ENCODE results near the gene TSSK3.

TSSK3 gene, protein sequence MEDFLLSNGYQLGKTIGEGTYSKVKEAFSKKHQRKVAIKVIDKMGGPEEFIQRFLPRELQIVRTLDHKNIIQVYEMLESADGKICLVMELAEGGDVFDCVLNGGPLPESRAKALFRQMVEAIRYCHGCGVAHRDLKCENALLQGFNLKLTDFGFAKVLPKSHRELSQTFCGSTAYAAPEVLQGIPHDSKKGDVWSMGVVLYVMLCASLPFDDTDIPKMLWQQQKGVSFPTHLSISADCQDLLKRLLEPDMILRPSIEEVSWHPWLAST

DNA sequence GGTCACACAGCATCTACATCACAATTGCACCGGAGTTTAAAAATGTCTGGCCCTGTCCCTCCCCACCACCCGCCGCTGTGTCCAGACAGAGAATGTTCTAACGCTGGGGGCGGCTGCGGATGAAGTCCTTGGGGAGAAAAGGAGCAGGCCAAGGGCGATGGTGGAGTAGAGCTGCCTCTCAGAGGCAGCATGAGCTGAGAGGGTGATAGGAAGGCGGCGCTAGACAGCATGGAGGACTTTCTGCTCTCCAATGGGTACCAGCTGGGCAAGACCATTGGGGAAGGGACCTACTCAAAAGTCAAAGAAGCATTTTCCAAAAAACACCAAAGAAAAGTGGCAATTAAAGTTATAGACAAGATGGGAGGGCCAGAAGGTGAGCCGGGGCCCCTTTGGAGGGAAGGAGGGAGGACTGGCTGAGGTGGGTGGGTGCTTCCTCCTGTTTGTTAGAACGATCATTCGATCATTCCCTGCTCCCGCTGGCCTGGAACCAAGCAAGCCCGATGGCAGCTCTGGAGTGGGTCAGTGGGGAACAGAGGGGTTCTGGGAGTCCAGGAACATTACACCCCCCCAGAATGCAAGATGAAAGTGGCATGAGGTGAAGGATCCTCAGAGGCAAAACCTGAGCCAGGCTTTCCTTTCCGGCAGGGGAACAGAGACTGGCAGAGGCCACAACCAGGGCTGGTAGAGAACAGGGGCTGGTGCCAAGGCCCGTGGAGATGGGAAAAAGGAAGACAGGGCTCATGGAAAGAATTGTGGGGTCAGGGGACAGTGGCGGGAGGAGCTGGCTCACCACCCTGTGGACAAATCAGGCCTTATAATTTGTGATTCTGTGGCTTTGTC is at the start of gene TSSK3, which contains the start of gene FAM229A:
TSSK3 (plus strand) TSS at position 66 of the 840 bp plus-strand sequence; CDS start at position 229, 163 bp downstream.
FAM229A (minus strand) TSS at position 12 of the 840 bp plus-strand sequence. CDS start 394 bp downstream, outside the sequence.
- peak within 1 kb of the TSS; percentile 4; the same call in 1 of the 2 replicates for H3K4me3 ChIP-seq (ENCODE audit: low read length)
- no peak for TF ChIP-seq ZNF274 (IDR thresholded peaks at IDR 0.05; ENCODE audit: low read depth, low read length)

DNA sequence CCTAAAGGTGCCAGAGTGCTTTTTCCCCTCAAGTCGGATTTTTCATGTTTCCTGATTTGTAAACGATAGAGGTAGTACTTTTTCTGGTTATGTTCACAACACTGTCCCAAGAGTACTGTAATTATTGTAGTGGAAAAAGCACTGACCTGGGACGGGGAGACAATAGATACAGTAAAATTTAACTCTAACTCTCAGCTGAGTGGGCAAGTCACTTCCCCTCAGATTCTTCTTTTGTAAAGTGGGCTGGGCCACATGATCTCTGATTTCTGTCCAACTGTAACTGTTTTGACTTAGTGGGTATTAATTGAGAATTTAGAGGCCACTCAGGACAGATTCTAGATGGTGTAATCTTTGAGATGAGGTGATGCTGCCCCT is 45.4 kb upstream of the TSSK3 start:
- no peak overlapping the region for H3K4me3 ChIP-seq (ENCODE audit: low read length)
- no peak for TF ChIP-seq ZNF274 (IDR thresholded peaks at IDR 0.05; ENCODE audit: low read depth, low read length)

DNA sequence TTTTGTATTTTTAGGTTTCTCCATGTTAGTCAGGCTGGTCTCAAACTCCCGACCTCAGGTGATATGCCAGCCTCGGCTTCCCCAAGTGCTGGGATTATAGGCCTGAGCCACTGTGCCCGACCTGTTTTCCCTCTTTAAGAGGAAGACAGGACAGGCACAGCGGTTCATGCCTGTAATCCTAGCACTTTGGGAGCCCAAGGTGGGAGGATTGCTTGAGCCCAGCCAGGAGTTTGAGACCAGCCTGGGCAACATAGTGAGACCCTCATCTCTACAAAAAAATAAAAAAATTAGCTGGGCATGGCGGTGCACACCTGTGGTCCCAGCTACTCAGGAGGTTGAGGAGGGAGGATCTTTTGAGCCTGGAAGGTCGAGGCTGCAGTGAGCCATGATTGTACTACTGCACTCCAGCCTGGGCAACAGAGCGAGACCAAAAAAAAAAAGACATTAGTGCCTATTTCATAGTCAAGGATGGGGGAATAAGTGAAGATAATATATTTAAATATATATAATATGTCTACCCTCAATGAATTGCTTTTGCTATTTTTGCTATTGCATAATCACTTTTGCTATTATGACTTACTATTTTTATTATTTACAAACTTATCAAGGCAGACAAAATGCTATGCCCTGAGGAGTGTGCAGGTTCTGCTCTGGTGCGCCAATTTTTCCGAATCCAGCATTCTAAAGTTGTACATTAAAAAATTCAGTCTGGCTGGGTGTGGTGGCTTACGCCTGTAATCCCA is 44.0 kb upstream of the TSSK3 start:
- no peak overlapping the region for H3K4me3 ChIP-seq (ENCODE audit: low read length)
- no peak for TF ChIP-seq ZNF274 (IDR thresholded peaks at IDR 0.05; ENCODE audit: low read depth, low read length)

DNA sequence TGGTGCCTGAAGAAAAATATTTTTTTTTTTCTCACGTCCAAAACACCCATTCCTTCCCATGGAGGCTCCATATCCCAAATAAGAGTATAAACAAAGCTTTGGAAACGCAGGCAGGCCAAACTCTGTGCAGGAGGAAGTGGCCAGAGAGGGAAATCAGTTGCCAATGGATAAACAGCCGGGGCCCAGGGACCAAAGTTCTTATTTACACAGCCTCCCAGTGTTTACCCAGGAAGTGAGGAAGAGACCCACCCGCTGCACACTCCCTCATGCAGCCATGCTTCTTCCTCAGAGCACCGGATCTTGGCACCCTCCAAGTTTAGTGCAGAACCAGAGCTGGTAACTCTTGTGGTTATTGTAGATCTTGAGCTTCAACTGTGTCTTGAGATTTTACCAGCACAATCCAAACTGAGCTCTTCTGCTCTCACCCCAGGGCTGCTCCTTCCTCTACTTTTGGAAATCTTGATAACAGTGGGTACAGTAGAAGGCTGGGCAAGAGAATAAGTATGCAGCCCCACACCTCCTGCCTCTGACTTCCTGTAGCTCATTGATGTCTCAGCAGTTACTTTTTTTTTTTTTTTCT is 40.5 kb upstream of the TSSK3 start:
- H3K4me3 ChIP-seq (ENCODE audit: low read length): no peak overlapping the region; the same call in 1 of the 2 replicates
- no peak for TF ChIP-seq ZNF274 (IDR thresholded peaks at IDR 0.05; ENCODE audit: low read depth, low read length)

DNA sequence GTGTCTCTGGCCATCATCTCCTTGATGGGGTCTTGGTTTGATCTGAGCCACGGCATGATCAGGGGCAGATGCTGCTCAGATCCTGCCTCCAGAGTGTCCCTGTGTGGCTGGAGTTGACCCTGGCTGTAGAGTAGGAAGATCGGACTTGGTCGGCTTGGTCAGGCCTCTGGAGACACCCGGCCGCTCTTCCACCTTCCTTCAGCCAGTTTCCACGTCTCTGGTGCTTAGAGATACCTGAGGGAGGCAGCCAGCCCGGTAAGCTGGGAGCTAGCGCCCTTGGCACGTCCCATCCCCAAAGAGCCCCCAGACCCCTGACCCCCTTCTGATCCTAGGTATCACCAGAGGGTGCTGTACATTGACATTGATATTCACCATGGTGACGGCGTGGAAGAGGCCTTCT is 35.1 kb upstream of the TSSK3 start:
- no peak overlapping the region for H3K4me3 ChIP-seq (ENCODE audit: low read length)
- no peak for TF ChIP-seq ZNF274 (IDR thresholded peaks at IDR 0.05; ENCODE audit: low read depth, low read length)

DNA sequence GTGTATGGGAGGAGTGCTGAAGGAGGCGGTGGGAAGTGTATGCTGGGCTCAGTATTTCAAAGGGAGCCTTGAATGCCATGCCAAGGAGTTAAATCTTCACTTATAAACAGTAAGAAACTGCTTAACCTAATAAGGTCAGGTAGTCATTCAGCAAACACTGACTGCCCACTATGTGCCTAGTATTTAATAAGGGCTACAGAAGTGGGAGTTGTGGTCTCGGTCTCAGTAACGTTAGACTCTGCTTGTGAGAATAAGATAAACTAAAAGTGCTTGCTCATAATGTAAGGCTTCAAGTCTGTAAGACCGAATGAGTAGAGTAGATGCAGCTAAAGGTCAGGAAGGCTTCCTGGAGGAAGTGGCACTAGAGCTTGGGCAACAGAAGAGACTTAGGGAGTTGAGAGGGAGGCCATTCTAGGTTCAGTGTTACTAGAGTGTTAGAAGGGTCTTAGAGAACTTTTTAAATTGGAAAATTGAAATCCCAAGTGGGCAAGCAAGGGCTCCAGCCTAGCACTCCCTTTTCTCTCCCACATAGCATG is 32.3 kb upstream of the TSSK3 start:
- no peak overlapping the region for H3K4me3 ChIP-seq (ENCODE audit: low read length)
- no peak for TF ChIP-seq ZNF274 (IDR thresholded peaks at IDR 0.05; ENCODE audit: low read depth, low read length)

DNA sequence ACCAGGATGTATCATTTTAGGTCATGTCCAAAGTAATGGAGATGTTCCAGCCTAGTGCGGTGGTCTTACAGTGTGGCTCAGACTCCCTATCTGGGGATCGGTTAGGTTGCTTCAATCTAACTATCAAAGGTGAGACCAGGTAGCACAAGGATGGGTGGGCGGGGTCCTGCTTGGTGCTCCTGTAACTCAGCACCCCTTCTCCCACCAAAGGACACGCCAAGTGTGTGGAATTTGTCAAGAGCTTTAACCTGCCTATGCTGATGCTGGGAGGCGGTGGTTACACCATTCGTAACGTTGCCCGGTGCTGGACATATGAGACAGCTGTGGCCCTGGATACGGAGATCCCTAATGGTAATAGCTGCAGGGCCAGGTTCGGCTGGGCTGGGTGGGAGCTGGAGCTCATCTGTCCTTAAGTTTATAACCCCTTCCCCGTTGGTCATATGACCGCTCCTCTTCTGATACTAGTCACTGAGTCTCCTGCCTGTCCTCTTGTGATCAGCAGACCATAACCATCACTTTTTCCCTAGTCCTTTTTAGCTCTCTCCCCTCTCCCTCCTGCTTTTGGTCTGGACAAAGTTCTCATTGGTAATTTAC is 31.7 kb upstream of the TSSK3 start:
- no peak overlapping the region for H3K4me3 ChIP-seq (ENCODE audit: low read length)
- no peak for TF ChIP-seq ZNF274 (IDR thresholded peaks at IDR 0.05; ENCODE audit: low read depth, low read length)

DNA sequence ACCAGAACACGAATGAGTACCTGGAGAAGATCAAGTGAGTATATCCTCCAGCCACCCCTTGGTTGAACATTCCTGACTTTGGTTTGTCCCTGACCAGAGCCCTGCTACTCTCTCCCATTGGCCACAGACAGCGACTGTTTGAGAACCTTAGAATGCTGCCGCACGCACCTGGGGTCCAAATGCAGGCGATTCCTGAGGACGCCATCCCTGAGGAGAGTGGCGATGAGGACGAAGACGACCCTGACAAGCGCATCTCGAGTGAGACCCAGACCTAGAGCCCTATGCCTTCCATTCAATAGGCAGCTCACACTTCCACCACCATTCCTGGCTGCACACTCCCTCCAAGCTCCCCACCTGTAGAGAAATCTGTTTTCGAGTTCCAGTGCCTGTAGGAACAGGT is 30.8 kb upstream of the TSSK3 start:
- TF ChIP-seq ZNF274 (IDR thresholded peaks at IDR 0.05; ENCODE audit: low read depth, low read length): no peak
- H3K4me3 ChIP-seq (ENCODE audit: low read length): no peak overlapping the region

DNA sequence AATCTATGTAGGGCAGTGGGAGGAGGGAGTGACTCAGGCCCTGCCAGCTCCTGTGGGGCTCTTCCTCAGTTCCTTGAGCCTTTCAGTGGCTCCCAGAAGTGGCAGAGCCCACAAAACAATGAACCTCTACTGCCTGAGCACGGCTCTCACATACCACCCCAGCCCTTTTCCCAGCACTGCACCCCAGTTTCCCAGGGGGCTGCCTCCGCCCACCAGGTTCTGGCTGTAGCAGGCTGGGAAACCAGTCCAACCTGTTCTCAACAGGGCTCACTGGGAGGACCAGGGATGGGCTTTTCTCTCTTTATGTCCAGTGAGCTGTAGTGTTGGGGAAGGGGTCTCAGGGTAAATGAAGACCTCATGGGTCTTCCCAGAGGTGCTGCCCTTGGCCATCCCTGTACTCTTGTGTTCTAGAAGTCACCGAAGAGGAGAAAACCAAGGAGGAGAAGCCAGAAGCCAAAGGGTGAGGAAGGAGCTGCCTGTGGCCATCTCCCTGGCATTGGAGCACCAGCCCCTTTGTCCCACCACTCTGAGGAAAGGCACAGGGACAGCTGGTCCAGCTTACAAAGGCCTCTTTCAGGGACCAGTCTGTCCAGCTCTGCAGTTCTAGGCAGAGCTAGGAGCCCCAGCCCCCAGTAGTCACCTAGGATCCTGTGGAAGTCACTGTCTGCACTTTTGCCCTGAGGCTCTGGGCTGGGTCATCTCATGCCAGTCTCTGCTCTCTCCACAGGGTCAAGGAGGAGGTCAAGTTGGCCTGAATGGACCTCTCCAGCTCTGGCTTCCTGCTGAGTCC is 29.9 kb upstream of the TSSK3 start:
- no peak overlapping the region for H3K4me3 ChIP-seq (ENCODE audit: low read length)
- no peak for TF ChIP-seq ZNF274 (IDR thresholded peaks at IDR 0.05; ENCODE audit: low read depth, low read length)

DNA sequence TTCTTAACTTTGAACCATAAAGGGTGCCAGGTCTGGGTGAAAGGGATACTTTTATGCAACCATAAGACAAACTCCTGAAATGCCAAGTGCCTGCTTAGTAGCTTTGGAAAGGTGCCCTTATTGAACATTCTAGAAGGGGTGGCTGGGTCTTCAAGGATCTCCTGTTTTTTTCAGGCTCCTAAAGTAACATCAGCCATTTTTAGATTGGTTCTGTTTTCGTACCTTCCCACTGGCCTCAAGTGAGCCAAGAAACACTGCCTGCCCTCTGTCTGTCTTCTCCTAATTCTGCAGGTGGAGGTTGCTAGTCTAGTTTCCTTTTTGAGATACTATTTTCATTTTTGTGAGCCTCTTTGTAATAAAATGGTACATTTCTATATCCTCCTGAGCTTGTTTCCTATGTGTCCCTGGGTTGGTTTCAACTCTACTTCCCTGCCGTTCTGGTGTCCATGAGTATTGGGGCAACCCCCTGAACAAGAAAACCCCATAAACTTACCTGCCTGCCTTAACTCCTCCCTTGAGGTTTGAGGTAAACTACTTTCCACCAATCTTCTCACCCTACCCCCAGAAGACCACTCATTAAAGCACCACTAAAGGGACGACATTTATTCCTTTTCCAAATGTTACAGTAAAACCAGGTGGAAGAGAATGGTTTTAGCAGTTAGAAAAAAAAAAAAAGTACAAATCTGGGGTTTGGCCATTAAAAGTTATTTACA is 28.9 kb upstream of the TSSK3 start:
- TF ChIP-seq ZNF274 (IDR thresholded peaks at IDR 0.05; ENCODE audit: low read depth, low read length): no peak
- H3K4me3 ChIP-seq (ENCODE audit: low read length): no peak overlapping the region

DNA sequence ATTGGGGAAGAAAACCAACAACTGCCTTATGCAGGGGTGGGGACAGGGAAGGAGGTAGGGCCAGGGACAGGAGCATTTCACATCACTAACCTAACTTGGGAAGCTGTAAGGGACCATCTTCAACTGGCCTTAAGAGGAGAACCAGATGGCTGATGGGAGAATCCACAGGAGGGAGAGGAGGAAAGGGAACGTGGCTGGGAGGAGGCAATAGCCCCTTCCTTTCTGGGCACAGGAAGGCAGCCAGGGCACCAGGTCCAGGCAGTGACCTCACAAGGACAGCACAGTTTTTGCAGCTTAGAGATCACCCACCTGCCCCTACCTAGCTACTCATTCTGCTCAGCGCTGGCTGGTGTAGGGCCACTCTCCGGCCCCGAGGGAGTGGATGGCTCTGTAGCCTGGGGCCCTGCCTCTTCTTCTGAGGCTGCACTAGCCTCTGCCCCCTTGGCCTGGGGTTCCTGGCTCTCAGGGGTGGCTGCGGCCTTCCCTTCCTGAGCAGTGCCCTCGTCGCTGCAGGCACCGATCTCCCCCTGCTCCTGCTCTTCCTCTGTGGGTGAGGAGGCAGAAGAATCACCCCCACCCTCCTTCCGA is 28.0 kb upstream of the TSSK3 start:
- H3K4me3 ChIP-seq (ENCODE audit: low read length): peak overlapping the region; percentile 61
- no peak for TF ChIP-seq ZNF274 (IDR thresholded peaks at IDR 0.05; ENCODE audit: low read depth, low read length)

Data from GM08714 (cell line).